HEK293T (cell line): ENCODE data around the gene DDAH1.

Experiments
- ARNT ChIP-seq: fragments of 450-650 bp; IDR thresholded peaks from 2 replicates; pipeline ENCODE4 v1.6.1; 2017; ENCODE audit warnings: mild to moderate bottlenecking
- BHLHE40 ChIP-seq: fragments of 450-650 bp; IDR thresholded peaks from 2 replicates; pipeline ENCODE4 v1.6.1; 2016; ENCODE audit warnings: mild to moderate bottlenecking, moderate library complexity, borderline replicate concordance
- ELF4 ChIP-seq: fragments of 450-650 bp; IDR thresholded peaks from 2 replicates; pipeline ENCODE4 v1.6.1; 2017; ENCODE audit warnings: antibody characterized with exemption
- FOXA1 ChIP-seq: fragments of 450-650 bp; IDR thresholded peaks from 2 replicates; pipeline ENCODE4 v1.6.1; 2016; ENCODE audit warnings: mild to moderate bottlenecking
- FOXK2 ChIP-seq: fragments of 450-650 bp; IDR thresholded peaks from 2 replicates; pipeline ENCODE4 v1.6.1; 2016; ENCODE audit warnings: mild to moderate bottlenecking
- FOXM1 ChIP-seq: fragments of 450-650 bp; IDR thresholded peaks from 2 replicates; pipeline ENCODE4 v1.6.1; 2017; ENCODE audit warnings: mild to moderate bottlenecking, borderline replicate concordance
- SP1 ChIP-seq: fragments of 450-650 bp; IDR thresholded peaks from 2 replicates; pipeline ENCODE4 v1.6.1; 2017
- SUZ12 ChIP-seq: fragments of 450-650 bp; IDR thresholded peaks from 2 replicates; pipeline ENCODE4 v1.6.1; 2016; ENCODE audit warnings: mild to moderate bottlenecking
- TARDBP ChIP-seq: fragments of 450-650 bp; IDR thresholded peaks from 2 replicates; pipeline ENCODE4 v1.6.1; 2016

DNA sequence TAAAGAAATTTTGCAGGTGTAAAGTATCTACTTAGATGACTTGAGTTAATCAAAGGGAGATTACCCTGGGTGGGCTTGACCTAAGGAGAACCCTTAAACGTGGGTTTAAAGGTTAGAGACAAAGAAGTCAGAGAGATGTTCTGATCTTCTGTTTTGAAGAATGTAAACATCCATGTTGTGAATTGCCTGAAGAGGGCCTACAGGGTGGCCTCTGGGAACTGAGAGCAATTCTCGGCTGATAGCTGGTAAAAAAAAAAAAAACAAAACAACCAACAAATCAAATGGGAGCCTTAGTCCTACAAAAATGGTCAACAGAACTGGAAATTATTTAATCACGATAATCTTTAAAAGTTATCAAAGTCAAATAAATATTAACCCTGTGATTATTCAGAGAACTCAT is 99.1 kb downstream of the DDAH1 start:
- TF ChIP-seq FOXA1 (no peak), ARNT (no peak), BHLHE40 (no peak), ELF4 (no peak), SP1 (no peak), FOXM1 (no peak), SUZ12 (no peak), FOXK2 (no peak), TARDBP (no peak)
